Colon (tissue), 2 donors: Measurements from ENCODE around the gene UBE2E3.
A peak's percentile ranks its signal among the peaks of the same experiment; 100 is the strongest.
"Not testable (repeated sequence)": the region's sequence is repeated elsewhere in the genome, so short reads cannot be mapped to it uniquely, and the experiment has no call there.

Experiments
- FAIRE-seq: peaks from 2 replicates; lab custom pipeline; 2012; peaks lifted over from hg19 to GRCh38; lab: Jason Lieb, UNC
- donor health status: control.
- donor health status: control.

UBE2E3 gene

GRCh38 chr2:181076658-181077057 lies 96.3 kb downstream of the UBE2E3 start:
- no peak for FAIRE-seq

- FAIRE-seq, result peak; percentile 53
These were observed 96.8 kb downstream of the UBE2E3 start for GRCh38 chr2:181077128-181077709.

DNA sequence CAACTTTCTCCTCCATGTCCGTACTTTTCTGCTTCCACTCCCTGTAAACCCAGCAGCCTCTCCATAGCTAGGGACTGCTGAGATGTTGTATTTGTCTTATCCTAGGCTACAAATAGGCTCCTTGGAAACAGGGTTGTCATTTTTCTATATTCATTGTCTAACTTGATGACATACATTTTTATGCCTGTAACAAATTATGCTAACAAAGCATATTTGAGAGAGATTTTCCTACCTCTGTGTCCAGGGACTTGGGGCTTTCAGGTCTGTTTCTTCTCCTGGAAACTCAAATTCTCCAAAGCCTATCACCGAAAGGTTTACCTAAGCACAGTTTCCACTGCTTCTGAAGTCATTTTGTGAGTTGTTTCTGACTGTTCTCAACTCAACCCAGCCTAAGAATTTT lies 102.7 kb downstream of the UBE2E3 start:
- FAIRE-seq, result no peak

DNA sequence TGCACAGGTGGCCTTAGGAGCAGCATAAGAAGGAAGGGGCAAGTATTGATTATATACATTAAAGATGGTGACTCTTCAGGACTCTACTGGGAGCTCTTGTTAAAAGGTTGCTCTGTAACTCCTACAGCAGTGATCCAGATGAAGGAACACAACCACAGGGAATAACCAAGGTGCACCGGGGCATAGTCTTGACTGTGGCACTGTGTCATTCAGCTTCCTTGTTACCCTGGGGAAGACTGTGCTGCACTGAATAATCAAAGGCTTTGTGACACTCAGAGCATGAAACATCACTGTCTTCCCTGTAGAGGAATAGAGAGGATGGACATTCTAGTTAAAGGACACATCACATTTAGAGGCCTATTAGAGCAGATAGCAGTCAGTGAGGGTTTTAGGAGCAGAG lies 105.3 kb downstream of the UBE2E3 start:
- FAIRE-seq, result no peak

DNA sequence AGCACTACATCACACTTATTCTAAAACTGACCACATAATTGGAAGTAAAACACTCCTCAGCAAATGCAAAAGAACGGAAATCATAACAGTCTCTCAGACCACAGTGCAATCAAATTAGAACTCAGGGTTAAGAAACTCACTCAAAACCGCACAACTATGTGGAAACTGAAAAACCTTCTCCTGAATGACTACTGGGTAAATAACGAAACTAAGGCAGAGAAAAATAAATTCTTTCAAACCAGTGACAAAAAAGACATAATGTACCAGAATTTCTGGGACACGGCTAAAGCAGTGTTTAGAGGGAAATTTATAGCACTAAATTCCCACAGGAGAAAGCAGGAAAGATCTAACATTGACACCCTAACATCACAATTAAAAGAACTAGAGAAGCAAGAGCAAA lies 111.5 kb downstream of the UBE2E3 start:
- FAIRE-seq, result not testable (repeated sequence)

DNA sequence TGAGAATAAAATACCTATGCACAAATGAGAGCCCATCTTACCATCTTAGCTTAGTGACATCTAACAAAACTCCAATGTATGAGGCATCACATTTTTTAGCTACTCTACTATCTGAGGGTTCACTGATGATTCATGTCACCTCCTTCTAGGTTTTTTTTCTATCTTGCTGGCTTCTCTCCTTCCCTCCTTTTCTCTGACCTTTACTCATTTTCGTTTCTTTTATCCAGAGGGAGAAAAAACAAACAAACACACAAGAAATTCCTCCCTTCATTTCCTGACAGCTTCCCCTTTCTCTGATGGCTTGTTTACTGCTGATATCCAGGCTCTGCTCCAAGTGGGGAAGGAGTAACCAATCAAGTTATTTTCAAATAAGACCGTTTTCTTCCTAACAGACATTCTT lies 115.1 kb downstream of the UBE2E3 start:
- FAIRE-seq, result no peak

DNA sequence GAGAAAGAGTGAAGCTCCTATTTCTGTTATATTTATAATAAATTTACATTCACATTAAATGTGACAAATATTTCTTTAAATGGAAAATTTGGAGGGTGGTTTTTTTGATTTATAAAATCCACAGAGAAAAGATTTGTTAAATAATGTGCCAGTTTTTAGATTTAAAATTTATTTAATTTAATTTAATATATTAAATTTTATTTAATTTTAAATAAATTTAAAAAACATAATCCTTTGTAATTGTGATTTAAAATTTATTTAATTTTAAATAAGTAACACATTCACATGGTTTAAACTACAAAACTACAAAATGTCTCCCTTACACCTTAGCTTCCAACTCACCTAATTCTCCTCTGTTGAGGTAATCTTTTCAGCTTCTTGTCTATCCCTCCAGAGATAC lies 123.3 kb downstream of the UBE2E3 start:
- FAIRE-seq, result peak; percentile 91

DNA sequence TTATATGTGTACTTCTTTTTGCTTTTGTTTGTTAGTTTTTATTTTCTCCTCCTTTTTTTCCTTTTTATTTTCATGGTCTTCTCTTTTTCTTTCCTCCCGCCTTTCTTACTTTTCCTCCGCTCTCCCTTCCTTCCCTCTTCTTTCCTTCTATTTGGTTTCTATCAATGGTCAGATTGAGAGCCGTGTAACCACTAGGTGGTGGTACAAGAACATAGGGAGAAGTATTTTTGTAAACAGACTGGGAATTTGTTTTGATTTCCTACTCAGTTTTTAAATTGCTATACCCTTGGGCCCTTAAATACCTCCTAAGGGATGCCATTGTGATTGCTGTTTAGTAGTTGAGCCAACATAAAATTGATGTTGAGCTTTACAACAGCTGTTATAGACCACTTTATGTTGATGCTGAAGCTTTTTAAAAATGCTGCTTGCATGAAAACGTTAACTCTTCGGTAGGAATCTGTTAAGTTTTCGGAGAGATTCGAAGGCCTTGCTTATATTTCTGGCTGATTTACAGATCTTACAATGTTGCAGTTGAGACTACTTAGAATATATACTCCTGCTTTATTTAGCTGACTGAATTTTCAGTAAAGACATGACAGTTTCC lies 124.2 kb downstream of the UBE2E3 start:
- FAIRE-seq, result no peak

DNA sequence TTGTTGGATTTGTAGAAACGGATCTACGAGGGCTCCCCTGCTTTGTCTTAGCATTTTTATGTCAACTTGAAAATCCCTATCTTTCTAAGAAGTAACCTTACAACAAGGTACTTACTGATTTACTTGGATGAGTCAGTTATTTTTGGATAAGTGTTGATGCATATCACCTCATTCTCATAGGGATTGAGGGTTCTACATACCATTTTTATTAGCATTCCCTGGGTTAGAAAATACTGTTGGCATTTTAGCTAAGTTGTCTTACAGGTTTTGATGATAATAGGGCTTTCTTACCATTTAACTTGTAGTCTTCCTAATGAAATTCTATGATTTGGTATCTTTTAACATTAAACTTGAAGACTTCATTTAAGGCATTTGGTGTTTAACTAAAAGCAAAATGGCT lies 125.2 kb downstream of the UBE2E3 start:
- no peak for FAIRE-seq

DNA sequence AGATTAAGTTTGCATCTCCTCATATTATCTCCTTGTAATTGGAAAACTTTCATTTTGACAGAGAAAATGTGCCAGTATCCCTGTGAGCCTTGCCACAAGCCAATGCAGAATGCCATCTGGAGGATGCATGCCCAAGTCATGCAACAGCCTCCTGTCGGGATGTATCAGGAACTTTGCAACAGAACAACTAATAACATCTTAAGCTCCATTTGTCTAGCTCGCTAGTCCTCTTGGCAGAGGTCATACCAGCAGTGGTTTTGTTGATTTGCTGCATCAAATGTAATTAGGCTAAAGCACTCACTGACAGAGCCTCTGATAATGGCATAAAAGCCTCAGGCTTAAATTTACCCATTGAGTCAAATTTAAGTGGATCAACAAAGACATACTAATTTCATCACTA lies 125.8 kb downstream of the UBE2E3 start:
- FAIRE-seq, result no peak

DNA sequence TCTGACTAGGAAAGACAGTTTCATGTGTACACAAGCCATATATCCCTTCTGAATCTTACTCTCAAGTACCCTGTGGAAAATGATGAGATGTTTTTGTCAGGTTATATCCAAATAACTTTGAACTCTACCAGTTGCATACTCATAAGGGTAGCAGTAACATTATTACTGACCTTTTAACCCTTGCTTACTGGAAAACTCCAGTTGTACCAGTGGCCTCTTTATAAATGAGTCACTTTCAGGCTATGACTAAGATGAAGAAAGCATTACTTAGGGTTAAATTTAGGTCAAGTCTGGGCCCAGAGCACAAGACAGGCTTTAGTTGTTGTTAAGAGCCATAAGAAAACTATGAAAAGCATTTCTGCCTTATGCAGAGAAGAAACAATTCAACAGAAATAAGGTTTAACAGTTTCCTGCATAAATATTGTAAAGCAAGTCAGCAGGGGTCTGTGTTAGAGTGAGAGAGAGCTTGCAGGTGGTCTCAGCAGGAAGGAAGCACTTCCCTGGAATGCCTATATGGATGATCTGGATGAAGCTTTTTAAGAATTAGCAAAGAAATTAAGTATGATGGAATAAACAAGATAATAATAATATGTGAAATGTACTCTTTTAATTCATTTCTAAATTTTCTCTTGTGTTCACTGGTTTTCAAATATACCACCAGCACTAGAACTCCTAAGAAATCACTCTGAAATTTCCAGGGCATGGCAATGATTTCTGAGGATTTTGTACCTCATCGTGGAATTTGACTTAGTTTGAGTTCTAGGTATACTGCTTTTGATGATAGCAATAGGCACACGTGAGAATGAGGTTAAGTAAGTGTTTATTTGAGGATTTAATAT lies 126.6 kb downstream of the UBE2E3 start:
- FAIRE-seq, result no peak

DNA sequence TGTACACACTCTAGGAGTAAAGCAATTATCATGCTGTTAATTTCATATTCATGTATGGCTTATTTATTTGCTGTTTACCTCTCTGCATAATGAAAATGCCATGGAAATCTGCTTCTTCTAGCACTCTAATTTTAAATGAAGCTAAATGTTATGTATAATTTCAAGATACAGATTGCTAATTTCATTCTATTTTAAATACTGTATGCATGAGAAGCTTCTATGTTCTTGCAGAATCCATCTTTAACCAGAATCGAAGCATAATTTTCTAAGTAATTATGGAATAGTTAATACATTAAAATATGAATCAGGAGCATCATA lies 127.2 kb downstream of the UBE2E3 start:
- no peak for FAIRE-seq

GRCh38 chr2:181111059-181111458 lies 130.7 kb downstream of the UBE2E3 start:
- FAIRE-seq, result no peak

- no peak for FAIRE-seq
These were observed 132.5 kb downstream of the UBE2E3 start for GRCh38 chr2:181112916-181113315.
